Activated T-cell treated with anti-CD3 and anti-CD28 coated beads, Interleukin-2, amount 50 U/mL, for 24 hours (primary cell): ENCODE data around the gene PAWR.
"Not testable (repeated sequence)": the region's sequence is repeated elsewhere in the genome, so short reads cannot be mapped to it uniquely, and the experiment has no call there.

ENCODE experiments used
- DNase-seq: peaks from one replicate; pipeline ENCODE4 v3.0.0-alpha.2; 2020
- H3K27ac Mint-ChIP-seq: 2 replicates; pipeline ENCODE4 v1.8.0; 2020; ENCODE audit warnings: mild to moderate bottlenecking, mixed read lengths
- H3K27me3 Mint-ChIP-seq: 2 replicates; pipeline ENCODE4 v1.8.0; 2020; ENCODE audit warnings: mixed read lengths
- H3K36me3 Mint-ChIP-seq: 2 replicates; pipeline ENCODE4 v1.8.0; 2020; ENCODE audit warnings: low read depth, mixed read lengths
- H3K4me1 Mint-ChIP-seq: 2 replicates; pipeline ENCODE4 v1.8.0; 2020; ENCODE audit warnings: low read depth, mixed read lengths
- H3K4me3 Mint-ChIP-seq: 2 replicates; pipeline ENCODE4 v1.8.0; 2020; ENCODE audit warnings: mild to moderate bottlenecking, moderate library complexity, mixed read lengths
- H3K9me3 Mint-ChIP-seq: 2 replicates; pipeline ENCODE4 v1.8.0; 2020; ENCODE audit warnings: mixed read lengths

PAWR gene

DNA sequence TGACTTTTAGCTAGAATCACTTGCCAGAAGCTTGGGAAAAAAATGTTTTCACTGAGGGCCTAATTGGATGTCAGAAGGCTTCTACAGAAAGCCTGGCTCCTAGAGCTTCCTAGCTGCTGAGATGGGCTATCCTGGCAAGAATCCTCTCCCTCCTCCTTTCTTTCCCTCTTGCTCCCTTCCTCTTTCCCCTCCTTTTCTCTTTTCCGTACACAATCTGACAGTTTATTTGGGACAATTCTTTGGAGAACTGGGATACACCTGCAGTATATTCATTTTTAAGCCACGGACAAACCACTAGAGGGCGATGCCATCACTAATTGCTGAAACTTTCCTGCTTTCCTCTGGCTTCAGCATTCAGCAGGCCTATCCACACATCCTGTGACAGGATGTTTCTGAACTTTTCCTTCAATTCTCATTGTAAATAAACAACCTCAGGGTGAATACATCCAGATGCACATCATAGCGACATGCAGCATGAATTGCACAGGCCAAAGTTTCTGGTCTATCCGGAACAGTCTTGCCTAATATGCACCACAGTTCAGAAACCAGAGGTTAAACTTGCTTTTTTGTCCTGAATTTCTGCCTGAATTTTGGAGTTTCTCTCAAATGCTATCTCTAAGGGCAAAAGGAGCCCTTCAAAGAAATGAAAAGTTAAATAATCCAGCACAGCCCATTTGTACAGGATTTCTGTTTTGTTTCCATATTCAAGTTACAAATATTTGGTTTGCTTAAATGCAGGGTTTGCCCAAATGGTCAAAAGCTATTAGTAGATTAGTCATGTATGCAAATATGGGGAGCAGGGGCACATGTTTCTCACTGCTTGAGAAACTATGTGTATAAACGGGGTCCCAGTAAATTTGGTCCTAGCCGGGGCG, 142.8 kb downstream of the PAWR start:
- no peaks in the 10 kb centered on the region for H3K27me3 Mint-ChIP-seq
- DNase-seq, result no peak
- no peak overlapping the region for H3K4me3 Mint-ChIP-seq
- H3K27ac Mint-ChIP-seq, result no peak overlapping the region
- no peaks in the 10 kb centered on the region for H3K36me3 Mint-ChIP-seq
- no peaks in the 10 kb centered on the region for H3K9me3 Mint-ChIP-seq
- no peaks in the 10 kb centered on the region for H3K4me1 Mint-ChIP-seq

DNA sequence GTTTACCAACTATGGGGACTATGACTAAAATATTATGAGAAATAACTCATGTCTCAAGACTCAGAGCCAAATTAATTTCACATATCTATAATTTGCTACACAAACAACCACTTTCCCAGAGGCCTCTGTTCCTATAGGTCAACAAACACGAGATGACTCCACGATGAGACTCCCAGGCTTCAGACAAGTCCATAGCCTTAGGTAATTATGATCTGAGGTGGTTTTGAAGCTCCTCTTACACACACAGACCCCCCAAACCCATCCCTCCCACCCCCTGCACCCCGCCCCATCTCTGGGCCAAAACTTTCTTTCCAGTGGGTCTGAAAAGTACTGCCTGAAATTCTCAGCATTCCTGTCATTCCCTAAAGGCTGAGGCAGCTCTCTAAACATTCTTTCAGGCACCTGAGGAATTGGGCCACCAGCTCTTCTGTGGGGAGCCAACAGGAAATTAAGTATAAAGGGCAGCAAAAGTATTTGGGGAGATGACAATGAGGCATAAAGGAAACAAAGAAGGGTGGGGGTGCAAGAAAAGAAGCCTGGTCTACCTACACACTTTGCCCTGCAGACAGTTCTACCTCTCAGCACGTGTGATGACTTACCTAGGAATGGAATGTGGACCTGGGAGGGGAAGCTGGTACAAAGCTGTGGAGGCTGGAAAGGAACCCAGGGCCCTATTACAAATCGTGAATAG, 143.6 kb downstream of the PAWR start:
- no peaks in the 10 kb centered on the region for H3K27me3 Mint-ChIP-seq
- H3K27ac Mint-ChIP-seq, result no peak overlapping the region
- H3K36me3 Mint-ChIP-seq, result no peaks in the 10 kb centered on the region
- no peak overlapping the region for H3K4me3 Mint-ChIP-seq
- H3K9me3 Mint-ChIP-seq, result no peaks in the 10 kb centered on the region
- DNase-seq, result no peak
- no peaks in the 10 kb centered on the region for H3K4me1 Mint-ChIP-seq

DNA sequence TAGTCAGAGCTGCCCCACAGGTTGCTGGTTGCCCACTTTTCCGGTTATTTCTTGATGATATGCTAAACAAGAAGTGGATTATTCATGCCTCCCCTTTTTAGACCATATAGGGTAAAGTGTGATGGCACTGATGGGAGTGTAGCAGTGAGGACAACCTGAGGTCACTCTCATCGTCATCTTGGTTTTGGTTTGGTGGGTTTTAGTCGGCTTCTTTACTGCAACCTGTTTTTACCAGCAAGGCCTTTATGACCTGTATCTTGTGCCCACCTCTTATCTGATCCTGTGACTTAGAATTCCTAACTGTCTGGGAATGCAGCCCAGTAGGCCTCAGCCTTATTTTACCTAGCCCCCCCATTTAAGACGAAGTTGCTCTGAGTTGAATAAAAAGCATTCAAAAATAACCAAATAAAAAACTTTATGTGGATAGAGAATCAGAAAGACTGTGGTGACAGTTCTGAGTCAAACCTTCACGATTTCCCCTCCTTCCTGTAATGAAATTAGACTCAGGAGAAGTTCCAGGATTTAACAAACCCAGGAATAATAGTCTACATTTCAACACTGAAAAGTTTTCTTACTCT, 144.2 kb downstream of the PAWR start:
- H3K27ac Mint-ChIP-seq, result no peak overlapping the region
- no peaks in the 10 kb centered on the region for H3K9me3 Mint-ChIP-seq
- H3K36me3 Mint-ChIP-seq, result no peaks in the 10 kb centered on the region
- no peaks in the 10 kb centered on the region for H3K27me3 Mint-ChIP-seq
- H3K4me1 Mint-ChIP-seq, result no peaks in the 10 kb centered on the region
- no peak overlapping the region for H3K4me3 Mint-ChIP-seq
- no peak for DNase-seq

DNA sequence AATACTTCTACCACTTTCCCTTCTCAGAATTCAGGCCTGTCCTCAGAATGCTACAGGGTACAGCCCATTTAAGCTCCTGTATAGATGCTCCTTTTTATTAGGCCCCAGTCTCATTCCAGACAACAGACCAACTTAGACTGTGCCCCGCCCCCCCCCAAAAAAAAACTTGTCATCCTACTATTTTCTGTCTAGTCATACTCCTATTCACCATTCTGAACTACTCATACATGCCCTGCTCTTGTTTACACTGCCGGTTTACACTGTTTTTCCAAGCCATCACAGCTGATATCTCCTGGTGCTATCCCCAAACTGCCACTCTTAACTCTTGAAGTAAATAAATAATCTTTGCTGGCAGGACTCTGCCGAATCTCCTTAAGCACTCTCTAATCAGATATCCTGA, 146.3 kb downstream of the PAWR start:
- H3K4me1 Mint-ChIP-seq, H3K36me3 Mint-ChIP-seq, H3K27ac Mint-ChIP-seq, DNase-seq, H3K4me3 Mint-ChIP-seq, H3K27me3 Mint-ChIP-seq, H3K9me3 Mint-ChIP-seq: not testable (repeated sequence)

DNA sequence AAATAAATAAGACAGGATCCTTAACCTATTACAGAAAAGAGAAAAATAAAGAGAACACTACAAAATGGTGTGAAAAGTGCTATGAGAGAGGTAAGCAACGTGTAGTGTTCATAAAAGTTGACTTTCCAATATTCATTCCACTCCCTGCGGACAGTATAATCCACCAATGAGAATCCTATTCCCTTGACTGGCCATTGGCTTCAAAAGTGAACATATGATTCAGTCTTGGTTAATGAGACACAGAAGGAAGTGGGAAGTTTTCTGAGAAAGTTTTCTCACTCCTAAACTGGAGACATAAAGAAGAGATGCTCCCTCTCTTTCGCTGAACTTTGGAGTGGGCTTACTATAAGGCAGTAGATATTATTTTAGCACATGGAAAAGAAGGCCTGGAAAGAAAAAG, 153.1 kb downstream of the PAWR start:
- no peaks in the 10 kb centered on the region for H3K4me1 Mint-ChIP-seq
- H3K4me3 Mint-ChIP-seq, result no peak overlapping the region
- no peaks in the 10 kb centered on the region for H3K9me3 Mint-ChIP-seq
- H3K36me3 Mint-ChIP-seq, result no peaks in the 10 kb centered on the region
- no peak overlapping the region for H3K27ac Mint-ChIP-seq
- no peak for DNase-seq
- no peaks in the 10 kb centered on the region for H3K27me3 Mint-ChIP-seq

DNA sequence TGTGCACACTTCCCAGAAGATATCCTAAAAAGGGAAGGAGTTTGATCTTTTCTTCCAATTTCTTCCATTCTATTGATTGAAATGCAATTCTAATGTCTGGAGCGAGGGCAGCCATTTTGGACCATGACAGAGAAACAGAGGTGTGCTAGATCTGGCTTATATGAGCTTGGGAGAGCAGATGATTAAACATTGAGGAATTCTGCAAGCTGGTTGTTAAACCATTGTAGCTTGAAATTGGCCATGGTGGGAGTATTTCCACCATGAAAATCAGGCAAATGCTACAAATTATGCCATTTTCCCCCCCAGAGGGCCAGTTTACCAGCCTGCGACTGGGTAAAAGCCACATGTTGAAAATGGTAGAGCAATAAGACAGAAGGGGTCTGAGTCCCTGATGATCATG, 155.0 kb downstream of the PAWR start:
- H3K27ac Mint-ChIP-seq, result no peak overlapping the region
- no peaks in the 10 kb centered on the region for H3K4me1 Mint-ChIP-seq
- no peak for DNase-seq
- H3K4me3 Mint-ChIP-seq, result no peak overlapping the region
- H3K9me3 Mint-ChIP-seq, result no peaks in the 10 kb centered on the region
- H3K27me3 Mint-ChIP-seq, result no peaks in the 10 kb centered on the region
- H3K36me3 Mint-ChIP-seq, result no peaks in the 10 kb centered on the region
